ENCODE results near the gene NKAIN2. TPM values are rescaled to one million over a fixed set of nuclear protein-coding genes. Genes with fewer than 3 reads are reported as not detected.

Gene NKAIN2
- polyA plus RNA-seq, 1 of the 3 experiments (the other 2 are of a cell fraction), result not detected

GRCh38 chr6:123869334-123869733, 65.7 kb downstream of the NKAIN2 start:
- WGBS (ENCODE audit: low lambda C conversion rate), result 0% methylated on average over 2 of the region's 2 CpGs

More at GRCh38 chr6:123869334-123869733, 65.7 kb downstream of the NKAIN2 start:
- H4K20me1 ChIP-seq (ENCODE audit: insufficient read depth), result no peaks in the 10 kb centered on the region
- H3K79me2 ChIP-seq (ENCODE audit: insufficient read depth), result no peaks in the 10 kb centered on the region
- DNase-seq, result no peak
- no peak overlapping the region for H3K4me3 ChIP-seq (ENCODE audit: low read depth in 2 of 2, low read length in 1 of 2)
- no peaks in the 10 kb centered on the region for H3F3A ChIP-seq (replicated peaks; ENCODE audit: insufficient read depth)
- POLR2A ChIA-PET, result no interaction called here
- TF ChIP-seq, protein P1, sequence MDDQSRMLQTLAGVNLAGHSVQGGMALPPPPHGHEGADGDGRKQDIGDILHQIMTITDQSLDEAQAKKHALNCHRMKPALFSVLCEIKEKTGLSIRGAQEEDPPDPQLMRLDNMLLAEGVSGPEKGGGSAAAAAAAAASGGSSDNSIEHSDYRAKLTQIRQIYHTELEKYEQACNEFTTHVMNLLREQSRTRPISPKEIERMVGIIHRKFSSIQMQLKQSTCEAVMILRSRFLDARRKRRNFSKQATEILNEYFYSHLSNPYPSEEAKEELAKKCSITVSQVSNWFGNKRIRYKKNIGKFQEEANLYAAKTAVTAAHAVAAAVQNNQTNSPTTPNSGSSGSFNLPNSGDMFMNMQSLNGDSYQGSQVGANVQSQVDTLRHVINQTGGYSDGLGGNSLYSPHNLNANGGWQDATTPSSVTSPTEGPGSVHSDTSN (IDR thresholded peaks at IDR 0.05), result no peak
- TF ChIP-seq RXRA (IDR thresholded peaks at IDR 0.05; ENCODE audit: borderline replicate concordance, low read depth) (no peak), TAF1 (IDR thresholded peaks at IDR 0.05; ENCODE audit: borderline replicate concordance, low read depth, low read length) (no peak), RAD21 (IDR thresholded peaks at IDR 0.05; ENCODE audit: low read length) (no peak), RFX5 (IDR thresholded peaks at IDR 0.05; ENCODE audit: low read length) (no peak), MXI1 (IDR thresholded peaks at IDR 0.05; ENCODE audit: low read depth, low read length) (no peak), EZH2phosphoT487 (IDR thresholded peaks at IDR 0.05; ENCODE audit: borderline replicate concordance, low read depth) (no peak), RCOR1 (IDR thresholded peaks at IDR 0.05; ENCODE audit: low read length) (no peak), GATA2 (CRISPR knock-in tag; IDR thresholded peaks at IDR 0.05) (no peak), EP300 (IDR thresholded peaks at IDR 0.05; ENCODE audit: borderline replicate concordance in 1 of 2, low read depth in 1 of 2, low read length in 1 of 2) (no peak), YY1 (IDR thresholded peaks at IDR 0.05; ENCODE audit: low read depth) (no peak), CHD2 (IDR thresholded peaks at IDR 0.05; ENCODE audit: low read length, partially characterized antibody) (no peak), FOSL2 (IDR thresholded peaks at IDR 0.05; ENCODE audit: borderline replicate concordance, low read depth) (no peak), SIN3A (IDR thresholded peaks at IDR 0.05; ENCODE audit: borderline replicate concordance, low read depth, low read length) (no peak), JUND (IDR thresholded peaks at IDR 0.05) (no peak), ELF1 (IDR thresholded peaks at IDR 0.05) (no peak), MAX (IDR thresholded peaks at IDR 0.05; ENCODE audit: low read depth) (no peak)
- TF ChIP-seq, protein P2, sequence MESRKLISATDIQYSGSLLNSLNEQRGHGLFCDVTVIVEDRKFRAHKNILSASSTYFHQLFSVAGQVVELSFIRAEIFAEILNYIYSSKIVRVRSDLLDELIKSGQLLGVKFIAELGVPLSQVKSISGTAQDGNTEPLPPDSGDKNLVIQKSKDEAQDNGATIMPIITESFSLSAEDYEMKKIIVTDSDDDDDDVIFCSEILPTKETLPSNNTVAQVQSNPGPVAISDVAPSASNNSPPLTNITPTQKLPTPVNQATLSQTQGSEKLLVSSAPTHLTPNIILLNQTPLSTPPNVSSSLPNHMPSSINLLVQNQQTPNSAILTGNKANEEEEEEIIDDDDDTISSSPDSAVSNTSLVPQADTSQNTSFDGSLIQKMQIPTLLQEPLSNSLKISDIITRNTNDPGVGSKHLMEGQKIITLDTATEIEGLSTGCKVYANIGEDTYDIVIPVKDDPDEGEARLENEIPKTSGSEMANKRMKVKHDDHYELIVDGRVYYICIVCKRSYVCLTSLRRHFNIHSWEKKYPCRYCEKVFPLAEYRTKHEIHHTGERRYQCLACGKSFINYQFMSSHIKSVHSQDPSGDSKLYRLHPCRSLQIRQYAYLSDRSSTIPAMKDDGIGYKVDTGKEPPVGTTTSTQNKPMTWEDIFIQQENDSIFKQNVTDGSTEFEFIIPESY (IDR thresholded peaks at IDR 0.05; ENCODE audit: borderline replicate concordance, low read depth), result no peak
- TF ChIP-seq, protein P3, sequence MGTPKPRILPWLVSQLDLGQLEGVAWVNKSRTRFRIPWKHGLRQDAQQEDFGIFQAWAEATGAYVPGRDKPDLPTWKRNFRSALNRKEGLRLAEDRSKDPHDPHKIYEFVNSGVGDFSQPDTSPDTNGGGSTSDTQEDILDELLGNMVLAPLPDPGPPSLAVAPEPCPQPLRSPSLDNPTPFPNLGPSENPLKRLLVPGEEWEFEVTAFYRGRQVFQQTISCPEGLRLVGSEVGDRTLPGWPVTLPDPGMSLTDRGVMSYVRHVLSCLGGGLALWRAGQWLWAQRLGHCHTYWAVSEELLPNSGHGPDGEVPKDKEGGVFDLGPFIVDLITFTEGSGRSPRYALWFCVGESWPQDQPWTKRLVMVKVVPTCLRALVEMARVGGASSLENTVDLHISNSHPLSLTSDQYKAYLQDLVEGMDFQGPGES (IDR thresholded peaks at IDR 0.05; ENCODE audit: low read depth, low read length), result no peak
- H3K9ac ChIP-seq, result no peak overlapping the region
- no peak overlapping the region for H3K4me2 ChIP-seq
- no peak overlapping the region for H2AFZ ChIP-seq (ENCODE audit: low read depth)
- H3K36me3 ChIP-seq (replicated peaks in 1 of 2; ENCODE audit: control insufficient read depth in 1 of 2, insufficient read depth in 2 of 2, low read length in 1 of 2), result no peaks in the 10 kb centered on the region
- 0 out of 2 replicates have a peak, but pooled peaks cover 2% of the 10 kb centered on the region for H3K9me2 ChIP-seq
- CTCF ChIA-PET, result no interaction called here
- no peaks in the 10 kb centered on the region for H3K4me1 ChIP-seq (ENCODE audit: control insufficient read depth in 1 of 2, insufficient read depth in 2 of 2, low read depth in 1 of 2, low read length in 1 of 2)
- H3K27ac ChIP-seq (ENCODE audit: low read depth in 2 of 2, low read length in 1 of 2), result no peak overlapping the region
- H3K9me3 ChIP-seq, result no peaks in the 10 kb centered on the region
- H3K27me3 ChIP-seq (ENCODE audit: insufficient read depth), result no peaks in the 10 kb centered on the region

Measured in SK-N-SH (cell line).